ENCODE measurements around the gene CD52.

GRCh38 chr1:26354972-26355371 lies 37.2 kb downstream of the CD52 start:
- TF ChIP-seq CTCF (IDR thresholded peaks at IDR 0.05) (no peak), POLR2A (IDR thresholded peaks at IDR 0.05) (no peak)
